HG02642 (cell line): ENCODE results near the gene PCID2.
"Not testable (repeated sequence)": the region's sequence is repeated elsewhere in the genome, so short reads cannot be mapped to it uniquely, and the experiment has no call there.

Experiments
- ATAC-seq: cut with Tn5 transposase; IDR thresholded peaks from one replicate; pipeline ENCODE4 v1.9.1; 2021; ENCODE audit warnings: mild to moderate bottlenecking; ENCODE audit not compliant: unreplicated experiment, poor library complexity

The PCID2 gene

DNA sequence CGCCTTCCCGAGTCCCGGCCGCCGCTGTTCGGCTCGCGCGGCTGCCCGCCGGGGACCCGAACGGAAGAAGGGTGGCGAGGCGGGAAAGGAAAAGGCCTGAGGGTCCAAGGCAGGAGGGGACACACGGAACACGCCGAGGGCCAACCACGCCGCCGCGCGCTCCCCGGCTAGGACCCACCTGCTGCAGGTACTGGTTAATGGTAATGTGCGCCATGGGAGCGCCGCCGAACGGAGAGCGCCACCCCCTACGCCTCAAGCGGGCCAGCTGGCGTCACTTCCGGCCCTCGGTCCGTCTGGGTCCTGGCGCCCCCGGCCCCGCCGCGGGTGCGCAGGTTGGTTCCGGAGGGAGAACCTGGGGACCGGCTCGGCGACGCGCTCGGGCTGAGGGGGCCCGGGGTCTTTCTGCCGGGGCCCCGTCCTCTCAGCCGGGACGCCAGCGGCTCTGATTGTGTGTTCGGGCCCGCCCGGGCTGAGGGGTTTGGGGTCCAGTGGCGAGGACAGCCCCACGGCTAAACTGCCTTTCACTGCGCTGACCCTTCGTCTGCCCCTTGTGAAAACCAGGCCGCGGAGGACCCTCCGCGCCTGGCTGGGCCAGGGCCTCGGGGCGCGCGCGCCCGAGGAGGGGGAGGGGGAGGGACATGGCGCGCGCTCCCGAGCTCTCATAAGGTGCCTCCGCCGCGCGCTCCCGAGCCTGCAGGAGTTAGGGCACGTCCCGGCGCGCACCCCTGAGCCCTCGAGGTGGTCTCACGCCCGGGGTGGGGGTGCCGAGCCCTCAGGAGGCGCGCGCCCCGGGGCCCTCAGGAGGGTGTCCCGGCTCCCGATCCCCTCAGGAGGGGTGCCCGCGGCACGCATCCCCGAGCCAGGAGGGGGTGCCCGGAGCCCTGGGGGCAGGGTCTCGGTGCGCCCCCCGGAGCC lies at the start of gene PCID2:
Gene PCID2 (minus strand): TSS at position 249 of the 915 bp plus-strand sequence. CDS start 35 bp downstream, at position 214.
- peak; percentile 80 for ATAC-seq

DNA sequence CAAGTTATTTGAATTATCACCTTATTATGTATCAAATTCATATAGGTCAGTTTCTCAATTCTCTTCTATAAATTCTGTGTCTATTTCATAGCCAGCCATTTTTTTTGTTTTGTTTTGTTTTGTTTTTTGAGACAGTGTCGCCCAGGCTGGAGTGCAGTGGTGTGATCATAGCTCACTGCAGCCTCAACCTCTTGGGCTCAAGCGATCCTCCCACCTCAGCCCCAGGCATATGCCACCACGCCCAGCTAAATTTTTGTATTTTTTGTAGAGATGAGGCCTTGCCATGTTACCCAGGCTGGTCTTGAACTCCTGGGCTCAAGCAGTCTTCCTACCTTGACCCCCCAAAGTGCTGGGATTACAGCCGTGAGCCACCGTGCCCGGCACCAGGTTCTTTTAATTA lies 49.4 kb upstream of the PCID2 start:
- ATAC-seq = not testable (repeated sequence)

DNA sequence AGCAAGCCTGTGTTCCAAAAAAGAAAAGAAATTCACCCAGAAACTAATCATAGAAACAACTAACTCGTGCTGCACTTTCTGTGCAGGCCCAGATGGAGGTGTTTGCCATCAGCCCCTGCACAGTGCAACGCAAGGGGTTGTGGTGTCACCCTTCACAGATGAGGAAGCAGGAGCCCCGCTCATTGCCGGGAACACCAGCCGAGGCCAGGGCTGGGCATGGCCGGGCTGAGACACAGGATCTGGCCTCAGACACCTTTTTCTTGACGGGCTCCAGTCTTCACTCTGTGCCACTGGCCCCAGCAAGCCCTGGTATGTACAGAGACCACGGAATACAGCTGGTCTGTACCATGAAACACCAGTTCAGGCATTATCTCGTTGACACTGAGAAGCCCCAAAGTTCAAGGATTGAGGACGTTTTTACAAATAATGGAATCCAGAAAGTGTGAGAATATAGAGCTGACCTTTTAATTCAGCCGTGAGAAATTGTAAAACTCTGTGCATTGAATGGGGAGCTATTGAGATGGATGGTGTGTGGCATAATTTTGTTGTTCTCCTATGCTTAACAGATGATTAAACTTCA lies 44.1 kb upstream of the PCID2 start:
- no peak for ATAC-seq

DNA sequence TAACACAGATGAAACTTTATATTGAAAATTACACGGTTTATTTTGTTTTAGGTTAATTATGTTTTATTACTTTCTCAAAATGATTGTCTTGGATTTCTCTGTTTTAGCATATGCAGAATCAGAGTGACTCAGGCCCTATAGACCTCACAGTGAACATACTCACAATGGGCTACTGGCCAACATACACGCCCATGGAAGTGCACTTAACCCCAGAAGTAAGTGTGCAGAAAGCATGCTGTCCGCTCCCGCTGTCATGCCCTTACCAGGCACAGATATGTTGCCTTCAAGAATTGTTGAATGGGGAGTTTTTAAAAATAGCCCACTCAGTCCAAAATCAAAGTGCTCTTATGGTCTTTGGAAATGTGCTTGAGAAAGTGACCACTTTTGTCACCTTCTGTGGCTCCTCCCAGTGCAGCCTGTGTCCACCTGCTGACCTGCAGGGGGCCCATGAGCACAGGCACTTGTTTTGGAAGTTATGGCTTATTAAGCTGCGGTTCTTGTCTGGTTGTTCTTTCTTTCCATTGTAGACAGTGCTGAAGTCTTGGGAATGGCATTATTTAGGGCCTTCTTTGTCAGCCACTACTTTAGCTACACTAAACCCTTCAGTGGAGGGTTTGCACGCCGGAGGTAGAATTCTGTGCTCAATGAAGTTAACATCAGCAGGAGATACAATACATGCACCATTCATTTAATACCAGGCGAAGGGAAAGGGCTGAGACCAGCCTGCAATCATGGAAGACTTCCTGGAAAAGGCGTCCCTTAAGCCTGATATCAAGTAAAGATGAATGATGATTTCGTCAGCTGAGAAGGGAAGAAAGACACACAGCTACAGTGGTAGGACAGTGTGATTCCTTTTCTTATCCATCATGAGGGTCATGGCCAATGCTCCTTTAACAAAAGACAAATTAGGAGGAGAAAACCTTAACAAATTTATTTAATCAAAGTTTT lies 37.7 kb upstream of the PCID2 start:
- no peak for ATAC-seq

DNA sequence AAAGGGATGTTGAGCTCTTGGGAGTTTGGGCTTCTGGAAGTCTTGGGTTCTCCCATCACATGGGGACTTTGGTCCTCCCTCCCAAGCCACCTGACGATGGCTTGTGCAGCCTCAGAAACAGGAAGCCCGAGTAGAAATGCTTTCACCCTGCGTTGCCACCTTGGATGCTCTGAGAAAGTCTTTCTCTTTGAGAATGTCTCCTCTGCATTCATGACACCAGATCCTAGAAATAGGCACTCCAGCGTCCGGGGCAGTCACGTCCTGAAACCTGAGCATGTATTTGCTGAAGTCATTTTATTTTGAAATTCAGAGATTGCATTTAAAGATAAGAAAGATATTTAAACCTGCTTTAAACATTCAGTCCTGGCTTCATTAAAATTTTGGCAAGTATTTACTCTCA lies 35.4 kb upstream of the PCID2 start:
- ATAC-seq = no peak

DNA sequence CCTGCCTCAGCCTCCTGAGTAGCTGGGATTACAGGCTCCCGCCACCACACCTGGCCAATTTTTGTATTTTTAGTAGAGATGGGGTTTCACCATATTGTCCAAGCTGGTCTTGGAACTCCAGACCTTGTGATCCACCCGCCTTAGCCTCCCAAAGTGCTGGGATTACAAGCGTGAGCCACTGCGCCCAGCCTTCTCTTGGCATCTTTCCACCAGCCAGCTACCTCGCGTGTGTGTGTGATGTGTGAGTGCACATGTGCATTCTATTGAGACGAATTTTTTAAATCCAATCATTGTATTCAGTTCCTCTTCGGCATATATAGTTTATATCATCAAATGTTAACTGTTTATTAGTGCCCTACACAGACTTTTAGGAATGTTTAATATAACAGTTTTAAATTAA lies 33.2 kb upstream of the PCID2 start:
- not testable (repeated sequence) for ATAC-seq

DNA sequence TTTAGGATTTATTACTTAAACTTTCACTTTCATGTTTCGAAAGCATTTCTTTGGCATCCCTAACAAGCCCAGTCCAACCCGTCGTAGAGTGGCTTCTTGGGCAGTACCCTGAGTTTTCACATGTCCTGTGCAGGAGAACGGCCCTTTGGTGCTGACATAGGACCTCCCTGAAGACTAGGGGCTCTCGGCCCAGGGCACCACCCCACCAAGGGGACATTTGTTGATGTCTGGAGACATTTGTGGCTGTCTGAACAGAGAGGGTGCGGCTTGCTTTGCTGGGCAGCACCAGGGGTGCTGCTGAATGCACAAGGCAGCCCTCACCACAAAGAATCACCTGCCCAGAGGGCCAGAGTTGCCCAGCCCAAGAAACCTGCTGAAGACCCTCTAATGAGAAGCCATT lies 31.5 kb upstream of the PCID2 start:
- ATAC-seq = no peak

DNA sequence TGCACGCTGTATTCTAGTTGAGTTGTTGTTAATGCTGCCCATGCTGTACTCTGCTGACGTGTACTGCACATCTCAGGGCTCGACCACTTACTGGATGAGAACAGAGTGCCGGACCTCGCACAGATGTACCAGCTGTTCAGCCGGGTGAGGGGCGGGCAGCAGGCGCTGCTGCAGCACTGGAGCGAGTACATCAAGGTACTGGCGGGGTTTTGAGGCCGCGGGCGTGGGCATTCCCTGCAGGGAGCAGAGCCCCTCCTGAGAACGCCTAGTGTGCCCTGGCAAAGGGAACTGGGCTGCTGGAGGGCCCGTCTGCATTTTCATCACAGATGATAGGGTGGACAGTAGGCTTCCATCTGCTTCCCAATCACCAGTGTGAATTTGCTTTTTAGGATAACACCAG lies 30.9 kb upstream of the PCID2 start:
- no peak for ATAC-seq

DNA sequence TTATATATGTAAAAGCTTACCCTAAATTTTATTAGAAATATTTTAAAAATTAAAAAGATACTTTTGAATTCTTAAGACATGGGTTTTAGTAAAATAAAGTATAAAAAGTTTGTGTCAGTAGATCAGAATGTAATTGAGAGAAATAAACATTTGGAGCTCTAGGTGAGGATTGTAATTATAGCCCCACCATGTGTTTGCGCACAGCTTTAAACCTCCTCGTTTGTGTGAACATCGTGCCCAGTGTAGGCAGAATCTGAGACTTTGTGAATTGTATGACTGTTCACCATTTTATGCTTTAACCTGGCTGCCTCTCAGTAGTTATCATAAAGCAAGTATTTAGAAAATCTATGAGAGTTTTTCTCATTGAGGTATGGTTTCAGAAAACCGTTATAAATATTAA lies 30.1 kb upstream of the PCID2 start:
- no peak for ATAC-seq

DNA sequence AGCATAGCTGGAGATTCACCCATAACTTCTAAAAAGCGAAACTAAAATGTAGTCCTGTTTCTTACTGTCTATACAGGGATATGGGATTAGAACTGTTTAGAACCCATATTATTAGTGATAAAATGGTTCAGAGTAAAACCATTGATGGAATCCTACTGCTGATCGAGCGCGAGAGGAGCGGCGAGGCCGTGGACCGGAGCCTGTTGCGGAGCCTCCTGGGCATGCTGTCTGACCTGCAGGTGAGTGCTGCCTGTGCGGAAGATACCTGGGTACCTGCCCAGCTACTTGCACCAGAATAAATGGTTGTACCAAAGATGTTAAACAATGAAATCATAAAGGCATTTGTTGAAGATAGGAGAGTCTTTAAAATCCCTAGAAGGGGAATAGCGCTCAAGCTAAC lies 24.6 kb upstream of the PCID2 start:
- ATAC-seq = no peak

DNA sequence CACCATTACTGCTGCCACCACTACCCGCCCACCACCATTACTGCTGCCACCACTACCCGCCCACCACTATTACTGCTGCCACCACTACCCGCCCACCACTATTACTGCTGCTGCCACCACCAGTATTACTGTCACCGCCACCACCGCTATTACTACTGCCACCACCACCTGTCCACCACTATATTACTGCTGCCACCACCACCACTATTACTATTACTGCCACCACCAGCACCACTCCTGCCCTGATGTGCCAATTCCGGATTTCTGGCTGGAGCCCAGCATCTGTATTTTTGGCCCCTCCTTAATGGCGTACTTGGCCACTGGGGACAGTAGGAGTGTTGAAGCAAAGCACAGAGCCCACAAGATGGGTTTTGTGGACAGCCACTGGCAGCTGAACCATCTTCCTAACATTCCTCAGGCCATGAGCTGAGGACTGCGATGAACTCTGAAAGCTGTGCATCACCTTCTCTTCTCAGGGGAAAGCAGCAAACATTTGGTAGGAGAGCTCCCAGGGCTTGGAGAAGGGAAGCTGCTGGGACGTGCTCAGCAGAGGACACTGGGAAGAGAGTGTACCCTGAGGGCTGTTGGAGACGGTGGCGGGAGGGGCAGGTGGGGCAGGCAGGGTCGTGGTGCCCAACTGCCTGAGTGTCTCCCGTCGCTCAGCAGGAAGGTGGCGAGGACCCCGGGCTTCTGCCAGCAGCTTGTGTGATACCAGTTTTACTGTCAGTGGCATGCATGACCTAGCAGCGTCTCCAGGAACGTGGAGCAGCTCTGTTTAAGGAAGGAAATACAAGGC lies 23.9 kb upstream of the PCID2 start:
- ATAC-seq = no peak

DNA sequence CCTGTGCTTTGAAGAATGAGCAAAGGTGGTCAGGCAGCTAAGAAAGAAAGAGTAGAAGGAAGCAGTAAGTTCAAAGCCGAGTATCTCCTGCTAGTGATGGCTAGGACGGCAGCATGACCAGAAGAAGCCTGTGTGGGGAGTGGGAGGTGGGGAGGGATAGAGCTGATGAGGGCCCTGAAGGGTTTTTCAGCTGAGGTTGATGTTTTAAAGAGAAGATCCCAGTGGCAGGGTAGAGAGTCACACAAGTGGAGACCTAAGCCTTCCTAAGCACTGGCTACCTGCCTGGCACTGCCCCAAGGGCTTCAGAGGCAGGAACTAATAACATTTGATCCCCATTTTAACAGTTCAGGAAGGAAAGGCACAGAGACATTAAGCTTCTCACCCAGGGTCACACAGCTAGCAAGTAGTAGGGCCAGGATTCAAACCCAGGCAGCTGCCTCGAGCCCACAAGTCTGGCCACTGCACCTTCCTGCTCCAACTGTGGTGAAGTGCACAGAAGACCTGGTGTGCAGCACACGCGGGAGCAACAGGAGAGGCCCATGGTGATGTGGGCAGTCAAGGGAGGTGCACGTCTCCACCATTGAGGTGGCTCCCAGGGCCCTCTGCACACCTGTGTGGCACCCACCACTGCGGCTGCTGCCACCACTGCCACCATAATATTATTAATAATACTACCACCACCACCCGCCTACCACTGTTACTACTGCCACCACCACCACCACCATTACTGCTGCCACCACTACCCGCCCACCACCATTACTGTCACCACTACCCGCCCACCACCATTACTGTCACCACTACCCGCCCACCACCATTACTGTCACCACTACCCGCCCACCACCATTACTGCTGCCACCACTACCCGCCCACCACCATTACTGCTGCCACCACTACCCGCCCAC lies 23.1 kb upstream of the PCID2 start:
- no peak for ATAC-seq

DNA sequence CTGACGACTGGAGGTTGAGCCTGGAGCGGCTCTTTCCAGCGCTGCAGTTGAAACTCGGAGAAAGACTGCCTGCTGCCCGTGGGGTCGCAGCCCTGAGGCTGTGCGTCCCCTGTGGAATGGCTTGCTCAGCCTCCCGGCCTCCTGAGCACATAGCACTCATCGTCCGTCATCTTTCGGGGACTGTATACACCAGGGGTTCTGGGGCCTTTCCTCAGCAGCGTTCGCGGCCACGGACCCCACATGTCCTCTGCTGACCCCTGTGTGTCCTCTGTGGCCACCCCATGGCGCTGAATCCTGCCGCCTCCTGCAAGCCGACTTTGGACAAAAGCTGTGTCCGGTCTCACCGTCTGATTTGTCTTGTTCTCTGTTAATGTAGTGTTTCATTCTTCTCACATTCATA lies 21.3 kb upstream of the PCID2 start:
- no peak for ATAC-seq

DNA sequence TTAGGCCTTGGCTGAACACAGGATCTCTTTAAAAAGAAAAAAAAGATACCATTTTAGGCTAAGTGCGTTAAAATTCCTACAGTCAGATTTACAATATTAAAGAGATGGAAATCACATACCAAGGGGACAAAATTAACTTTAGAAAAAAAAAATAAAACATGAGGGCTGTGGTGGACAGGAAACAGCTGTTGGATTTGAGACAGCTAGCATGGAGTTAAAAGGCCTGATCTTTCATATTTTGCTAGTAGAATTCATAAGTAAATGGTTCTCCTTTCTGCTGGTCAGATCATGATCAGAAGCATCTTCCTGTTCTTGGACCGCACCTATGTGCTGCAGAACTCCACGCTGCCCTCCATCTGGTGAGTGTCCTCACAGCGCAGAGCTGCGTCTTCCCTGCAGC lies 20.7 kb upstream of the PCID2 start:
- ATAC-seq = no peak

DNA sequence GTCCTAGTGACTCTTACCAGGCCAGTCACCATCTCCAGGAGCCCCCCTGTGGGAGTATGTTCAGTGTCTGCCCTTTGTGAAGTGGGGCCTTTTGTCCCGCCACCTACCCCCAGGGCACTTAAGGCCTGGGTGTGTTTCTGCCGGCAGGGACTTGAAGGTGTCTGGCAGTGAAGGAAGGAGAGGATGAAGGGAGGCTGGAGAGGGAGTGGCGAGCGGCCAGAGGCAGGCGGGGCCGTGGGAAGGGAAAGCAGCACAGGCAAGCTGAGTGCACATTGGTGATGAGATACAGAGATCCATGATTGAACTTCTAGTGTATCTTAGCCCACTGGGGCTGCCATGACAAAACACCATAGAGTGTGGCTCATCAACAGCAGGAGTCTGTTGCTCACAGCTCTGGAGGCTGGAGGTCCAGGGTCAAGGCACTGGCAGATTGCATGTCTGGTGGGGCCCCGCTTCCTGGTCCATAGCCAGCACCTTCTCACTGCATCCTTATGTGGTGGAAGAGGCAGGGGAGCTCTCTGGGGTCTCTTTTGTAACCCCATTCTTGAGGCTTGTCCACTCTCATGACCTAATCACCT lies 18.5 kb upstream of the PCID2 start:
- ATAC-seq = no peak

DNA sequence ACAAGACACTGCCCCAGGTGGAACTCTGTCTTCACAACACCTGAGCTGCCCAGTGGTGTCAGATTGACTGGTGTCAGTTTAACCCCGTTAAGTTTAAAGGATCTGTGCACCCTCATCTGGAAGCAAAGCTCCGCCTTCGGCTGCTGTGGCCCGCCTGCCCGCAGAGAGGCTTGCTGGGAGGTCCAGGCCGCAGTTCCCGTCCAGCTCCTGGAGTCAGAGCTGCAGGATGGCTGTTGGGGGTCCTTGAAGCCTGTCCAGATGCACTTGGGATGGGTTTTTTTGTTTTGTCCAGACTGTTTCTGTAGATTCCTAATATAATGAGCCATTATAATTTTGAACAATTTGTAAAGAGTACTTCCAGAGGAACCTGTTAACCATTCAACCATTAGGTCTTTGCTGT lies 17.0 kb upstream of the PCID2 start:
- ATAC-seq = no peak

DNA sequence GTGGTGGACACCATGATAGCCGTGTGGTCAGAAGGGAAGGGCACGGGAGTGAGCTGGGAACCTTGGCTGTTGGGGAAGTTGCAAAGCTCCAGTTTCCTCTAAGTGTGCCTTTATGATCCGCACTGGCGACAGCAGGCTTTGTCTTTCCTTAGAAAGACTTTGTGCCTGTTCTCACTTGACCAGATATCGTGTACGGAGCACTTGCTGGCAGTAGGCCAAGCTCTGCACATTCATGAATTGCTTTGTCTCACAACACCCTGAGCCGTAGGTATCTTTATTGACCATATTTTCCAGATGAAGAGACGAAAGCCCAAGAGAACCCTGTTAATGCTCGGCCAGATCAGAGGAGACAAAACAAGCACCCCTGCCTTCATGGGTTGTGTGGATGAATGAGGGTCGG lies 16.0 kb upstream of the PCID2 start:
- ATAC-seq = no peak

DNA sequence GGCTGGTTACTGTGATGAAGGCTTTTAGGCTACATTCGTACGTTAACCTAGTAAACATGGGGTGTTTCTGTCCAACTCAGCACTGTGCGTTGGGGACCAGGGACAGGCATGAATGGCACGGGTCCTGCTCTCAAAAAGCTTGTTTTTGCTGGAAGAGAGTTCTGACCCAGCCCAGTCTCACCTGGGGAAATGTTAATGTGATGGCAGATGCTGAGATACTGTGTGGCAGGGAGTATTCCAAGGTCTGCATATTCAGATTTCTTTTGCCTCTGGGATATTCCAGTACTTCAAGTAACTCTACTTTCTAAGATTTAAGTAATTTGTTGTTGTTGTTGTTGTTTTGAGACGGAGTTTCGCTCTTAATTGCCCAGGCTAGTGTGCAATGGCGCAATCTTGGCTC lies 14.6 kb upstream of the PCID2 start:
- ATAC-seq = no peak

DNA sequence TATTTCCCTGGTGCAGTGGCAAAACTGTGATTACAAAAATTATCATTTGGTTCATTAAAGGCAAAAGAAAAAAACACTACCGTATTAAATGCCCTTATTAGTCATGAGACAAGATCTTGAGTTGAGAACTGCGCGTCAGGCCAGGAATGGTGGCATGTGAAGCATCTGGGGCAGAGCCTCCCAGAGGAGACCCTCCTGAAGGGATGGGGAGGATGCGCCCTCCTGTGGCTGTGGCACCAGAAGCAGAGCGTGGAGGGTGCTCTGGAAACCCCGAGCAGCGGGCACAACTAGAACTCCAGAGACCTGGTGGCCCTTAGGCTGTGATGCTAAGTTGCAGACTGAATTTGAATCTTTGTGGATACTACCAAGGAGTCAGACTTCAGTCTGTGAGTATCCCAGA lies 12.4 kb upstream of the PCID2 start:
- ATAC-seq = no peak
